BLaER1 treated with 17β-estradiol and CSF1 and Interleukin-3, amounts not matched to agents 10 nM and 100 nM (cell line): ENCODE data around the gene LRRC52.

ENCODE experiments used
- H3K27ac ChIP-seq, 11 experiments: shearing (Covaris generic); formaldehyde crosslinking; 2 replicates each; pipeline ENCODE4 v1.8.1; 2022
- H3K27me3 ChIP-seq, 11 experiments: shearing (Covaris generic); formaldehyde crosslinking; 2 replicates each; pipeline ENCODE4 v1.8.1; 2022
- H3K36me3 ChIP-seq, 11 experiments: shearing (Covaris generic); formaldehyde crosslinking; 2 replicates each; pipeline ENCODE4 v1.8.1; 2022
- H3K4me1 ChIP-seq, 10 experiments: shearing (Covaris generic); formaldehyde crosslinking; 2 replicates each; pipeline ENCODE4 v1.8.1; 2022
- H3K4me2 ChIP-seq, 11 experiments: shearing (Covaris generic); formaldehyde crosslinking; 2 replicates each; pipeline ENCODE4 v1.8.1; 2022
- H3K4me3 ChIP-seq, 10 experiments: shearing (Covaris generic); formaldehyde crosslinking; 2 replicates each; pipeline ENCODE4 v1.8.1; 2022
- H3K9ac ChIP-seq, 11 experiments: shearing (Covaris generic); formaldehyde crosslinking; 2 replicates each; pipeline ENCODE4 v1.8.1; 2022
- H3K9me3 ChIP-seq, 11 experiments: shearing (Covaris generic); formaldehyde crosslinking; replicated peaks in 1 of 11; 2 replicates each; pipeline ENCODE4 v1.8.1; 2022
- H4K20me1 ChIP-seq, 11 experiments: shearing (Covaris generic); formaldehyde crosslinking; 2 replicates each; pipeline ENCODE4 v1.8.1; 2022
- Cebpa-rat ChIP-seq, 11 experiments: shearing (Covaris generic); IDR thresholded peaks; 2 replicates each; pipeline ENCODE4 v1.8.1; 2022

LRRC52 gene

DNA sequence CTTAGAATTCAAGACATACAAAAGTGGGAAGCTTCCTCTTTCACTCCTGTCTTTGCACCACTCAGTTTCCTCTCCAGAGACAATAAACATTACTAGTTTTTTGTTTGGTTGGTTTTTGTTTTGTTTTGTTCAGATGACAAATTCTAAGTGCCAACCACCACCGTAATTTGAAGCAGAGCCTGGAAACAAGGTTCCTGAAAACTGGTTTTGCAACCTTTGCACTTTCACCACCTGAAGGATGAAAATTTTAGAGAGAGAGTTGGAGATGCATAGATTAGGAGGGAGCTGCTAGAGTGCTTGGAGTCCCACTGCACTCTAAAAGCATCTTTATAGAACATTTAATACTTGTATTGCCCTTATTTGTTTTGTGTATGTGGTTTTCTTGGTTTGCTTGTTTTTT lies 67.1 kb downstream of the LRRC52 start:
- TF ChIP-seq Cebpa-rat (IDR thresholded peaks at IDR 0.05), result no peak
- no peak overlapping the region for H3K9ac ChIP-seq
- H4K20me1 ChIP-seq, result no peaks in the 10 kb centered on the region
- no peaks in the 10 kb centered on the region for H3K36me3 ChIP-seq
- peak overlapping the region; percentile 21 to 67 (median 53); a peak in 20 of 22 replicates for H3K4me2 ChIP-seq
- H3K27ac ChIP-seq, result peak overlapping the region in 1 of 11 experiments; percentile 9; a peak in 1 of 22 replicates
- H3K4me3 ChIP-seq, result no peak overlapping the region
- peaks cover 12 to 20% (median 19%) of the 10 kb centered on the region in 11 experiments; a peak in 21 of 22 replicates for H3K9me3 ChIP-seq
- H3K4me1 ChIP-seq, result peaks cover 14 to 30% (median 25%) of the 10 kb centered on the region in 10 experiments; a peak in 19 of 20 replicates
- H3K27me3 ChIP-seq, result no peaks in the 10 kb centered on the region

DNA sequence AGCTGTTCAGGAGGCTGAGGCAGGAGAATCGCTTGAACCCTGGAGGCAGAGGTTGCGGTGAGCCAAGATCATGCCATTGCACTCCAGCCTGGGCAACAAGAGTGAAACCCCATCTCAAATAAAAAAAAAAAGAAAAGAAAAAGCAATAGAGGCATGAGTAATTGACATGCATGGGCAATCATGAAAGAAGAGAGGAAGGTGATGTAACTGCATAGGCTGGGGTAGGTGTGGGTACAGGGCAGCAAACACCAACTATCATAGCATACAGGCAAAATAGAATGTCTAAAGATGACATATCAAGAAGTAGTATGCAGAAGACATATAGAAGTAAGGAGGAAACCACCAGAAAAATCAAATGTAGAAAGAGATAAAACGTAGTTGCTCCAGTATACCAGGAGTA lies 68.3 kb downstream of the LRRC52 start:
- H3K27ac ChIP-seq, result peak overlapping the region in 3 of 11 experiments; percentile 9 to 43 (median 31); a peak in 2 of 22 replicates
- no peaks in the 10 kb centered on the region for H4K20me1 ChIP-seq
- H3K9me3 ChIP-seq, result peaks cover 12 to 20% (median 19%) of the 10 kb centered on the region in 11 experiments; a peak in 21 of 22 replicates
- no peaks in the 10 kb centered on the region for H3K27me3 ChIP-seq
- H3K9ac ChIP-seq, result no peak overlapping the region
- H3K36me3 ChIP-seq, result no peaks in the 10 kb centered on the region
- peaks cover 14 to 26% (median 23%) of the 10 kb centered on the region in 10 experiments; a peak in 19 of 20 replicates for H3K4me1 ChIP-seq
- no peak overlapping the region for H3K4me3 ChIP-seq
- peak overlapping the region in 10 of 11 experiments; percentile 18 to 67 (median 56); a peak in 17 of 22 replicates for H3K4me2 ChIP-seq
- no peak for TF ChIP-seq Cebpa-rat (IDR thresholded peaks at IDR 0.05)
